T47D (cell line): Measurements from ENCODE around the gene UBE2Z.
A peak's percentile ranks its signal among the peaks of the same experiment; 100 is the strongest.

ENCODE experiments used
- DNase-seq, 2 experiments: peaks; one replicate each; pipeline versions ENCODE4 v3.0.0 to v3.0.0-alpha.2; 2011 to 2012; ENCODE audit warnings: low read depth in 1 of 2, low spot score in 1 of 2
- JUND ChIP-seq: IDR thresholded peaks from 2 replicates; pipeline ENCODE4 v1.6.1; 2012; ENCODE audit warnings: low read depth
- in situ Hi-C: cut with HindIII; loops from 2 replicates; pipeline ENCODE4 v1.10.0; 2016; ENCODE audit warnings: low sequenced_read_pairs, low pct_unique_long_range_greater_than_20kb

The UBE2Z gene

GRCh38 chr17:48882272-48882671 lies 25.9 kb upstream of the UBE2Z start:
- in situ Hi-C loops, result no loop called here
- no peak for TF ChIP-seq JUND

GRCh38 chr17:48883171-48883570 lies 25.0 kb upstream of the UBE2Z start:
- TF ChIP-seq JUND, result no peak
- in situ Hi-C loops, result no loop called here
- no peak for DNase-seq

More at GRCh38 chr17:48882272-48882671, 25.9 kb upstream of the UBE2Z start:
- no peak for DNase-seq

GRCh38 chr17:48890086-48890485 lies 18.1 kb upstream of the UBE2Z start:
- in situ Hi-C loops, result no loop called here
- no peak for TF ChIP-seq JUND
- DNase-seq, result no peak

- in situ Hi-C loops, result no loop called here
- no peak for TF ChIP-seq JUND
- DNase-seq, result no peak
These were observed 15.1 kb upstream of the UBE2Z start for GRCh38 chr17:48892940-48893645.

GRCh38 chr17:48893646-48894508 lies 14.3 kb upstream of the UBE2Z start:
- no peak for DNase-seq
- in situ Hi-C loops, result no loop called here

GRCh38 chr17:48894886-48895285 lies 13.3 kb upstream of the UBE2Z start:
- in situ Hi-C loops, result no loop called here
- no peak for DNase-seq
- no peak for TF ChIP-seq JUND

More at GRCh38 chr17:48893646-48894508, 14.3 kb upstream of the UBE2Z start:
- TF ChIP-seq JUND, result no peak

- in situ Hi-C loops, result no loop called here
- no peak for DNase-seq
- no peak for TF ChIP-seq JUND
These were observed 7.0 kb upstream of the UBE2Z start for GRCh38 chr17:48901241-48901640.

GRCh38 chr17:48903401-48903800 lies 4.8 kb upstream of the UBE2Z start:
- no peak for TF ChIP-seq JUND
- DNase-seq, result no peak
- in situ Hi-C loops, result no loop called here

GRCh38 chr17:48904428-48904827 lies 3.8 kb upstream of the UBE2Z start:
- in situ Hi-C loops, result no loop called here
- DNase-seq, result no peak
- TF ChIP-seq JUND, result no peak

- in situ Hi-C loops, result no loop called here
- DNase-seq, result no peak
These were observed 2.2 kb upstream of the UBE2Z start for GRCh38 chr17:48905987-48906515.

GRCh38 chr17:48907713-48908046 lies 527 bp upstream of the UBE2Z start:
- DNase-seq, result no peak
- in situ Hi-C loops, result no loop called here
- no peak for TF ChIP-seq JUND

More at GRCh38 chr17:48905987-48906515, 2.2 kb upstream of the UBE2Z start:
- no peak for TF ChIP-seq JUND

GRCh38 chr17:48908853-48909394 lies 717 bp downstream of the UBE2Z start:
- in situ Hi-C loops, result no loop called here
- DNase-seq, result peak; percentile 72 to 87
- TF ChIP-seq JUND, result no peak

- in situ Hi-C loops, result no loop called here
- no peak for TF ChIP-seq JUND
- DNase-seq, result no peak
These were observed 1.6 kb downstream of the UBE2Z start for GRCh38 chr17:48909783-48910182.
